B cell (primary cell): ENCODE data around the gene LRPPRC.

Experiments
- EZH2 ChIP-seq: IDR thresholded peaks from 2 replicates; pipeline ENCODE4 v1.6.1; 2012; ENCODE audit warnings: borderline replicate concordance, low read depth, mild to moderate bottlenecking, moderate library complexity, low read length; ENCODE audit not compliant: insufficient read depth, poor library complexity, severe bottlenecking
- TF ChIP-seq, protein P1 (sequence below): fragments of 200-600 bp; IDR thresholded peaks from one replicate; pipeline ENCODE4 v1.8.0; 2022; ENCODE audit warnings: antibody characterized with exemption, mild to moderate bottlenecking

DNA sequence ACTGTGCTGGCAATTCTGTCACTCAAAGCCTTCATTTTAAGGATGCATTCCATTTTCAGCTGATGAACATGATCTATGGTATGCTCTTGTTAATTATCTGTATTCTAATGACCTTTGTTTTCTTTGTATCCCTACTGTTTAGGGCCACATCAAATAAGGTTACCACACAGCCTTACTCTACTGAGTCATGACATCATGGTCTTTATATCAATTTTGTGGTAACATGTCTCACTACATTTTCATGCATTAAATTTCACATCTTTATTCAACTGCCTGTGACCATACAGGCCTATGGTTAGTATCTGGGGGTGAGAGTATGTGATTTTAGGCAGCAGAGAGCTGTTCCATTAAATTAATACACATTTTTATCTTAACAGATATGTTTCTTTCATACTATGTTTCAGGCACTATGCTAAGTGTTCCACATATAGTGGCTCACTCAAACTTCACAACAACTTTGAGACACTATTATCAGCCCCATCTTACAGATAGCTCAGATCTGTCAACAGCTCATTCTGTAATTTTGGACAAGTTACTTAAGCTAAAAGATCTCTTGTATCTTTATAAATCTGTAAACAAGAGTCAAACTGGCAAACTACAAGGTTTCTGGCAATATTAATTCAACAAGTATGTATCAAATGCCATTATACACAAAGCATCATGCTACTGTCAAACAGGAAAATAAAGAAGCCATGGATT lies 18.0 kb downstream of the LRPPRC start:
- TF ChIP-seq, protein P1, sequence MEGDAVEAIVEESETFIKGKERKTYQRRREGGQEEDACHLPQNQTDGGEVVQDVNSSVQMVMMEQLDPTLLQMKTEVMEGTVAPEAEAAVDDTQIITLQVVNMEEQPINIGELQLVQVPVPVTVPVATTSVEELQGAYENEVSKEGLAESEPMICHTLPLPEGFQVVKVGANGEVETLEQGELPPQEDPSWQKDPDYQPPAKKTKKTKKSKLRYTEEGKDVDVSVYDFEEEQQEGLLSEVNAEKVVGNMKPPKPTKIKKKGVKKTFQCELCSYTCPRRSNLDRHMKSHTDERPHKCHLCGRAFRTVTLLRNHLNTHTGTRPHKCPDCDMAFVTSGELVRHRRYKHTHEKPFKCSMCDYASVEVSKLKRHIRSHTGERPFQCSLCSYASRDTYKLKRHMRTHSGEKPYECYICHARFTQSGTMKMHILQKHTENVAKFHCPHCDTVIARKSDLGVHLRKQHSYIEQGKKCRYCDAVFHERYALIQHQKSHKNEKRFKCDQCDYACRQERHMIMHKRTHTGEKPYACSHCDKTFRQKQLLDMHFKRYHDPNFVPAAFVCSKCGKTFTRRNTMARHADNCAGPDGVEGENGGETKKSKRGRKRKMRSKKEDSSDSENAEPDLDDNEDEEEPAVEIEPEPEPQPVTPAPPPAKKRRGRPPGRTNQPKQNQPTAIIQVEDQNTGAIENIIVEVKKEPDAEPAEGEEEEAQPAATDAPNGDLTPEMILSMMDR: no peak
- TF ChIP-seq EZH2: no peak
